SK-N-MC (cell line): ENCODE results near the gene ANO3.
"Not testable (repeated sequence)": the region's sequence is repeated elsewhere in the genome, so short reads cannot be mapped to it uniquely, and the experiment has no call there.

Experiments
- DNase-seq: peaks from one replicate; pipeline ENCODE4 v3.0.0-alpha.2; 2011; ENCODE audit warnings: low read depth, low spot score
- H3K27ac ChIP-seq: fragments of 200-600 bp; sonication (generic); 2 replicates; pipeline ENCODE4 v1.5.1; 2016; ENCODE audit warnings: mixed run types
- H3K36me3 ChIP-seq: fragments of 200-600 bp; sonication (generic); 2 replicates; pipeline ENCODE4 v1.6.1; 2017; ENCODE audit warnings: antibody characterized with exemption, low read length, mixed read lengths; ENCODE audit not compliant: insufficient read depth
- H3K4me3 ChIP-seq: fragments of 200-600 bp; sonication (generic); 2 replicates; pipeline ENCODE4 v1.5.1; 2016
- H3K9ac ChIP-seq: fragments of 200-600 bp; sonication (generic); 2 replicates; pipeline ENCODE4 v1.8.0; 2017; ENCODE audit warnings: mixed run types, mixed read lengths; ENCODE audit not compliant: insufficient read length
- H3K9me3 ChIP-seq: fragments of 200-600 bp; sonication (generic); 2 replicates; pipeline ENCODE4 v1.6.1; 2017; ENCODE audit warnings: low read depth, mild to moderate bottlenecking, antibody characterized with exemption, low read length, moderate library complexity, mixed read lengths
- EZH2 ChIP-seq: fragments of 200-600 bp; sonication (generic); IDR thresholded peaks from one replicate; pipeline ENCODE4 v1.6.1; 2017; ENCODE audit warnings: antibody characterized with exemption
- FOXP2 ChIP-seq: optimal IDR thresholded peaks from 2 replicates; pipeline ENCODE3; 2011; ENCODE audit warnings: mild to moderate bottlenecking, moderate library complexity; ENCODE audit not compliant: insufficient read depth; ENCODE audit errors: extremely low read length, control extremely low read depth
- POLR2AphosphoS5 ChIP-seq: IDR thresholded peaks from 2 replicates; pipeline ENCODE4 v1.6.1; 2012; ENCODE audit warnings: mild to moderate bottlenecking, low read depth, low read length, borderline replicate concordance

The ANO3 gene

GRCh38 chr11:26578998-26579661 is 247.2 kb downstream of the ANO3 start:
- no peaks in the 10 kb centered on the region for H3K36me3 ChIP-seq
- no peak overlapping the region for H3K9ac ChIP-seq
- no peak overlapping the region for H3K27ac ChIP-seq
- H3K4me3 ChIP-seq, result no peak overlapping the region
- H3K9me3 ChIP-seq, result no peaks in the 10 kb centered on the region
- TF ChIP-seq POLR2AphosphoS5 (no peak), FOXP2 (no peak)
- no peak for DNase-seq

- Histone ChIP-seq H3K9me3 (no peaks in the 10 kb centered on the region), H3K4me3 (no peak overlapping the region), H3K27ac (no peak overlapping the region), H3K36me3 (no peaks in the 10 kb centered on the region), H3K9ac (no peak overlapping the region)
- no peak for TF ChIP-seq EZH2
- TF ChIP-seq POLR2AphosphoS5, result no peak
- TF ChIP-seq FOXP2, result no peak
- DNase-seq, result no peak
Measured at GRCh38 chr11:26579683-26580082, 247.8 kb downstream of the ANO3 start.

GRCh38 chr11:26580929-26581328 is 249.0 kb downstream of the ANO3 start:
- Histone ChIP-seq H3K9ac (no peak overlapping the region), H3K9me3 (no peaks in the 10 kb centered on the region), H3K4me3 (no peak overlapping the region), H3K27ac (no peak overlapping the region), H3K36me3 (no peaks in the 10 kb centered on the region)
- no peak for DNase-seq
- no peak for TF ChIP-seq FOXP2

GRCh38 chr11:26583550-26583949 is 251.6 kb downstream of the ANO3 start:
- Histone ChIP-seq H3K4me3 (no peak overlapping the region), H3K36me3 (no peaks in the 10 kb centered on the region), H3K9me3 (no peaks in the 10 kb centered on the region), H3K27ac (no peak overlapping the region), H3K9ac (no peak overlapping the region)
- DNase-seq, result no peak
- no peak for TF ChIP-seq POLR2AphosphoS5
- no peak for TF ChIP-seq EZH2
- TF ChIP-seq FOXP2, result no peak

- H3K36me3 ChIP-seq, result no peaks in the 10 kb centered on the region
- no peak overlapping the region for H3K4me3 ChIP-seq
- H3K9ac ChIP-seq, result no peak overlapping the region
- no peaks in the 10 kb centered on the region for H3K9me3 ChIP-seq
- no peak for TF ChIP-seq EZH2
- no peak for TF ChIP-seq FOXP2
- TF ChIP-seq POLR2AphosphoS5, result no peak
- DNase-seq, result no peak
- H3K27ac ChIP-seq, result no peak overlapping the region
Measured at GRCh38 chr11:26584818-26585217, 252.9 kb downstream of the ANO3 start.

GRCh38 chr11:26587073-26587472 is 255.1 kb downstream of the ANO3 start:
- DNase-seq, result no peak
- TF ChIP-seq EZH2 (no peak), POLR2AphosphoS5 (no peak)
- Histone ChIP-seq H3K27ac (no peak overlapping the region), H3K4me3 (no peak overlapping the region), H3K9ac (no peak overlapping the region), H3K36me3 (no peaks in the 10 kb centered on the region), H3K9me3 (no peaks in the 10 kb centered on the region)

- DNase-seq, result no peak
- H3K9ac ChIP-seq, result no peak overlapping the region
- H3K27ac ChIP-seq, result no peak overlapping the region
- H3K9me3 ChIP-seq, result no peaks in the 10 kb centered on the region
- no peaks in the 10 kb centered on the region for H3K36me3 ChIP-seq
- no peak overlapping the region for H3K4me3 ChIP-seq
- TF ChIP-seq FOXP2, result no peak
- TF ChIP-seq EZH2, result no peak
- no peak for TF ChIP-seq POLR2AphosphoS5
Measured at GRCh38 chr11:26593691-26594090, 261.8 kb downstream of the ANO3 start.

GRCh38 chr11:26595207-26595865 is 263.4 kb downstream of the ANO3 start:
- not testable (repeated sequence) for H3K9me3 ChIP-seq, H3K36me3 ChIP-seq, H3K4me3 ChIP-seq, H3K9ac ChIP-seq, H3K27ac ChIP-seq, DNase-seq

GRCh38 chr11:26597049-26597689 is 265.2 kb downstream of the ANO3 start:
- H3K4me3 ChIP-seq, H3K36me3 ChIP-seq, H3K27ac ChIP-seq, H3K9ac ChIP-seq, H3K9me3 ChIP-seq, DNase-seq: not testable (repeated sequence)
